GM19438 (cell line): ENCODE measurements around the gene IZUMO1.
A peak's percentile ranks its signal among the peaks of the same experiment; 100 is the strongest.
"Not testable (repeated sequence)": the region's sequence is repeated elsewhere in the genome, so short reads cannot be mapped to it uniquely, and the experiment has no call there.

Experiments used
- ATAC-seq: cut with Tn5 transposase; IDR thresholded peaks from one replicate; pipeline ENCODE4 v1.9.1; 2021; ENCODE audit warnings: low read depth; ENCODE audit not compliant: unreplicated experiment

IZUMO1 gene

DNA sequence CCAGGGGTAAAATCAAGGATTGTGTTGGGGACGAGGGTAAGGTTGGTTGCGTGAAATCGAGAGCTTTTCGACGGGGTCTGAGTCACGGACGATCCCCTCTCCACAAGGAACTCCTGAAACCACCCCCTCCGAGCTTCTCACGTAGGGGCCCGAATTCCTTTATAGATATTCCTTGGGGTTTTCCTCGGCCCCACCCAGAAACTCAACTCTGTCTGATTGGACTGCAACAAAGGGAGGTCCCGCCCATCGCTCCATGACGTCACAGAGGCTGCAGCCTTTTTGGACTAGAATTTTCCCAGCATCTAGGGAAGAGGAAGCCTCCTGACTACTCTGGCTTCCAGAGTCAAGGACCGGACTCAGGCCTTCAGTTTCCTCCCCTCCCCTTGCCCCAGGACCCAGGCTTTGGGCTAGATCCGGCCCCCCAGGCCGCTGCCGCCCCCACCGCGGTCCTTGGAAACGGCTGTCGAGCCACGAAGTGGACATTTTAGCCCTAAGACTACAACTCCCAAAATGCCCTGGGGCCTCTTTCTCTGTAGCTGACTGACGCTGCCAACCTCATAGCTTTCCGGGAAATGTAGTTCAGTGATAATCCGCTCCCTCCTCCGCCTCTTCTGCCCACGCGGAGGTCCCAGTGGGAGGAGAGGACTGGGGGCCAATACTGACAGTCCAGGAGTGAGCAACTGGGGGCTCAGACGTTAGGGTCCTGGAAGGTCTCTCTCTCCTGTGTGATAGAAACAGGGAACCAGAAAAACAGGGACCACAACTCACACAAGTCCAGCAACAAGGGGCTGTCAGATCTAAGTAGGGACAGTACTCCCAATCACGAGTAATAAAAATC is at the start of gene IZUMO1:
Gene IZUMO1 (minus strand): TSS at position 172 of the 838 bp plus-strand sequence. CDS start 1,050 bp downstream, outside the sequence.
- no peak for ATAC-seq

DNA sequence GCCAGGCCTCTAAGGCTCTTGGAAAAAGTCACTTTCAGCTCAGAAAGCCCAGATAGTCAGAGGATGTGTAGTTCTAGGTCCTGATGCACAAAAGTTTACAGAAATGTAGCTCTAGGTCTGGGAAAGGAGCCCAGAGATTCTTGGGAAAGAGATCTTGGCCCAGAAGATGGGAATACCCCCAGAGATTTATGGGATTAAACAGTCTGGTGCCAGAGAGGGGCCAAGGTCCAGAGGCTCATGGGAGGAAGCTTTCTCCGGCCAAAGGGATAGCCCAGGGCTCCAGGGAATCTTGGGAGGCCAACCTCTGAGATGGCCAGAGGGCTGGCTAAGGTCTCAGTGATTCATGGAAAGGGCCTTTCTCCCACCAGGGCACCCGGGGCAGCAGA is 49.0 kb upstream of the IZUMO1 start:
- no peak for ATAC-seq

DNA sequence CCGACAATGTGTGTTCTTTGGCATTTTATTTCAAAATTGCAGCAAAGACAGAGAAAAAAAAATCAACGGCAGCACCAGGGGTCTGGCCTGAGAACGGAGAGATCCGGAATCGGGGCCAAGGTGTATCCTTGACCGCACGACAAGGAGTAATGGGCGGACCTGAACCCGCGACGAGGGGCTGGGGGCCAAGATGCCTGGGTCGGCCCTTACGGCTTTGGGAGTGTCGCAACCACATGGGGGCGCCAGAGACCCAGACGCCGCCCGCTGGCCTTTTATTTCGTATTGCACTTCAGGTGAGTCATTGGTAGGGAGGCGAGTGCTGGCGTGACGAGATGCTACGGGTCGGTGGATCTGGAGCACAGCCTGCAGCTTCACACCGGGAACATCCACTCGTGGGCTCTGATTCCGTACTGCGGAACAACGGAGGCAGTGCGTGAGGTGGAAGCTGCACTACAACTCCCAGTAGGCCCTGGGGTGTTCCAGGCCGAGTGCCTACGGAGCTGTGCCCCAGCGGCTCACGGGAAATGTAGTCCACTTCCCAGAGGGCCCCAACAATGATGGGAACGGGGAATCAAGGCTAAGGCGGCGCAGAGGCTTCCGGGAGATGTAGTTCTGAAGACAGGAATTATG is 48.5 kb upstream of the IZUMO1 start:
- peak; percentile 81 for ATAC-seq

DNA sequence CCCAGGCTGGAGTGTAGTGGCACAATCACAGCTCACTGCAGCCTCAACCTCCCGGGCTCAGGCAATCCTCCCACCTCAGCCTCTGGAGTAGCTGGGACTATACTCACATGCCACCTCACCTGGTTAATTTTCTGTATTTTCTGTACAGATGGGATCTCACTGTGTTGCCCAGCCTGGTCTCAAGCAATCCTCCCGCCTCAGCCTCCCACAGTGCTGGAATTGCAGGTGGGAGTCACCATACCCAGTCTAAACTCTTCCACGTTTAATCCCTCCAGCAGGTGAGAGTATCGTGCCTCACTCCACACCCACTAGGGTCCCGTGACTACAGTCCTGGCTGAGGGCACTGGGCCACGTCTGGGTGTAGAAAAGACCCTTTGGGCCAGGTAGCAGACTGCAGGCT is 47.6 kb upstream of the IZUMO1 start:
- no peak for ATAC-seq

DNA sequence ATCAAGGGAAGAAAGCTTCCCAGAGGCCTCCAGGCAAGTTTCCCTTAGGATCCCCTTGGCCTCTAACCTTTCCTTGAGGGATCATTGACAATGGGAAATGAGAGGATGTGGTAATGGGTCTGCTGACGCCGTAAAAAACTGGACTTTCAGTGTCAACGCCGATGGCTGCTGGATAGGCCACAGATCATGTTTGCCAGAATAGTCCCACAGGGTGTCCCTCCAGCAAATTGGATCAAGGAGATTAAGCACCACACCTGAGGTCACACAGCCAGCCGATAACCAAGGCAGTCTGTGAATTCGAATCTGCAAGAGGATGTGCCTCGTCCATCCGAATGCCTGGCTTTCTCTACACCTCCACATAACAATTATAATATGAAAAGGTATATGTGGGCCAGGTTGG is 46.6 kb upstream of the IZUMO1 start:
- ATAC-seq, result no peak

DNA sequence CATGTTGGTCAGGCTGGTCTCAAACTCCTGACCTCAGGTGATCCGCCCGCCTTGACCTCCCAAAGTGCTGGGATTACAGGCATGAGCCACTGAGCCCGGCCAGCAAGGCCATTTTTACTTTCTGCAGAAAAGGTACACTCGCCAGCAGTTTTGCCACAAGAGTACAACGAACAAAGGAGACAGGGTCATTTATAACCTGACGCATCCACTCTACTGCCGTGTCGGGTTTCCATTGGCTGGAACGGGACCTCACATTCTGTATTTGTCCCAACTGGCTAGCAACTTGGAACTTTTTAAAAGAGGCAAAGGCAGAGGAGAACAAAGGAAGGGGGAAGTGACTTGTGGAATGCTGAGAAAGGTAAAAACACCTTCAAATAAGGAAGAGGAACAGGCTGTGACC is 40.6 kb upstream of the IZUMO1 start:
- not testable (repeated sequence) for ATAC-seq

DNA sequence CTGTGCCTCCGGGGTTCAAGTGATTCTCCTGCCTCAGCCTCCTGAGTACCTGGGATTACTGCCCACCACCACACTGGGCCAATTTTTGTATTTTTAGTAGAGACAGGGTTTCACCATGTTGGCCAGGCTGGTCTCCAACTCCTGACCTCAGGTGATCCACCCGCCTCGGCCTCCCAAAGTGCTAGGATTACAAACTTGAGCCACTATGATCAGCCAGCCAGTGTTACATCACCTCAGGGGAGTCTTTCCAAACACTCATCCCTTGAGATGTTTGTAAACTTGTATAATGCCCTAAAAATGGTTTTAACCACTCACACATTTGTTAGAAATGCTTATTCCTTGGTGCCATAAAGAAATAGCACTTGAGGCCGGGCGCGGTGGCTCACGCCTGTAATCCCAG is 39.7 kb upstream of the IZUMO1 start:
- not testable (repeated sequence) for ATAC-seq

DNA sequence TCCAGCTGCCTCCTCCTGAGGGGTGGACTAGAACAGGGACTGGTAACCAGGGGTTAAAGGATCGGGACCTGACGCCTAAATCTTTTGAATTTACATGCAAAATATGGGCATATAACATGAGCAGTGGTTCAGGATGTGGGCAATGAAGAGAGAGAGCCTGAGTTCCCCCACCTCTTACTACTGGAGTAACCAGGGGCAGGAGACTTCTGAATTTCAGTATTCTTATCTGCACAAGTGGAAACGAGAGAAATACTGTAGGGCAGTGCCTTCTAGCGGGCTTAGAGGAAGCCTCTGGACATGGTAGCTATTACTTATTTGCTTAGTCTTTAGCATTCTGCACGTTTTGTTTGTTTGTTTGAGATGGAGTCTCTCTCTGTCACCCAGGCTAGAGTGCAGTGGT is 37.8 kb upstream of the IZUMO1 start:
- no peak for ATAC-seq

DNA sequence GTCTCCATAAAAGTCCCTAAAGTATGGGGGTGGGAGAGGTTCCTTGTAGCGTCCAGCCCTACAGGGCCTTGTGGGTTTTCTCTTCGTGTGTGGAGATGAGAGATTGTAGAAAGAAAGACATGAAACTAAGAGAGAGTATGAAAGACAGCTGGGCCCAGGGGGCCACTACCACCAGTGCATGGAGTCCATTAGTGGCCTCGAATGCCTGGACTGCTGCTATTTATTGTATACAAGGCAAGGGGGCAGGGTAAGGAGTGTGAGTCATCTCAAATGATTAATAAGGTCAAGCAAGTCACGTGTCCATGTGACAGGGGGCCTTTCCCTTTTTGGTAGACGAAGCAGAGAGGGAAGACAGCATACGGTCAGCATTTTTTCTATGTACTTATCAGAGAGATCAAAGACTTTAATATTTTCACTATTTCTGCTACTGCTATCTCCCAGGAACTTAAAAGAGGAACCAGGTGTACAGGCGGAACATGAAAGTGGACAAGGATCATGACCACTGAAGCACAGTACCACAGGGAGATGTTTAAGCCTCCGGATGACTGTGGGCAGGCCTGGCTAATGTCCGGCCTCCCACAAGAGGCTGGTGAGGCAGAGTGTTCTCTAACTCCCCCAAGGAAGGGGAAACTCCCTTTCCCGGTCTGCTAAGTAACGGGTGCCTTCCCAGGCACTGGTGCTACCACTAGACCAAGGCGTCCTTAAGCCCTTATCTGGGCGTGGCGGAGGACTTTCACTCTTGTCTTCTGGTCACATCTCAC is 34.1 kb upstream of the IZUMO1 start:
- no peak for ATAC-seq

DNA sequence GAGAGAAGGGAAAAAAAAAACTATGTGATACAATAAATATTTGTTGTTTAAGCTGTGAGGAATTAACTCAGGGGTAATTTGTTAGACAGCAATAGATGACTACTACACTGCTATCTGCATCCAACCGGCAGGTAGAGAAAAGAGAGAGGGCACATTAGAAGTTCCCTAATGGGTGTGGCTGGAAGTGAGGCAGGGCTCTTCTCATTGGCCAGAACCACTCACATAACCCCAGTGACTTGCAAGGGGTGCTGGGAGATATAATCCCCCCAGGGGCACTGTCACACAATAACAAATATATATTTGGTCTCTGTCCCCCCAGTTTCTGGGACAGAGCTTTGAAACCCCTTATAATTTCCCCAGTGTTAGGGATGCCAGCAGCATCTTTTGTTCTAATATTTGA is 32.9 kb upstream of the IZUMO1 start:
- no peak for ATAC-seq

DNA sequence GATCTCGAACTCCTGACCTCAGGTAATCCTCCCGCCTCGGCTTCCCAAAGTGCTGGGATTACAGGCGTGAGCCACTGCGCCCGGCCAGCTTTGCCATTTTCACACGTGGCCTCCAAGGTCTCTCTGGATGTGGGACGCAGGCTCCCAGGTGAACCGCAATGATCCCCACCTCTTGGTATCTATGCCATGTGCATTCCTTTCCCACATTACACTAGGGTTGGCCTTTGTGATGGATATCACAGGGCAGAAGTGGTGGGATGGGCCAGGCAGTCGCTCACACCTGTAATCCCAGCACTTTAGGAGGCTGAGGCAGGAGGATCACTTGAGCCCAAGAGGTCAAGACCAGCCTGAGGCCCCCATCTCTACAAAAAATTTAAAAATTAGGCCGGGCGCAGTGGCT is 31.0 kb upstream of the IZUMO1 start:
- no peak for ATAC-seq

DNA sequence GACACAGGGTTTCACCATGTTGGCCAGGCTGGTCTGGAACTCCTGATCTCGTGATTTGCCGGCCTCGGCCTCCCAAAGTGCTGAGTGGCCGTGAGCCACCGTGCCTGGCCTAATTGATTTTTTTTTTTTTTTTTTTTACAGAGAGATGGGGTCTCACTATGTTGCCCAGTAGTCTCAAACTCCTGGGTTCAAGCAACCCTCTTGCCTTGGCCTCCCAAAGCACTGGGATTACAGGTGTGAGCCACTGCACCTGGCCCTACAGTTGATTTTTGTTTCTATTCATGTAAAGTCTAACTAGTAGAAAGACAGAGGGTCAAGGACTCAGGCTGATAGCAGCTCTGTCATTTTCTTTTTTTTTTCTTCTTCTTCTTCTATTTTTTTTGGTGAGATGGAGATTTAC is 30.4 kb upstream of the IZUMO1 start:
- ATAC-seq, result no peak

DNA sequence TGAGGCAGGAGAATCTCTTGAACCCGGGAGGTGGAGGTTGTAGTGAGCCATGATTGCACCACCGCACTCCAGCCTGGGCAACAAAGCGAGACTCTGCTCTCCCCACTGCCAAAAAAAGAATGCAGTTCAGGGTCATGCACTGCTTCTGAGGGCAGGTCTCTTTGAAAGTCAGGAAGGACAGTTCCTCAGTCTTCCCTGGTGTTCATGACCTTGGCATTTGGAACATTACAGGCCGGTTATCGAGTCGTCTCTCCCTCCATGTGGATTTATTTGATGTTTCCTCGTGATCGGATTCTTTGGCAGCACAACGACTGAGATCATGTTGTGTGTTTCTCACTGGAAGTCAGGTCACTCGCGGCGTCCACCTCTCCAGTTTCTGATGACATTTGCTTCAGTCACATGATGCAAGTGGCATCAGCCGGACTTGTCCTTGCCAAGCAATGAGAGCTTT is 25.8 kb upstream of the IZUMO1 start:
- ATAC-seq, result no peak

DNA sequence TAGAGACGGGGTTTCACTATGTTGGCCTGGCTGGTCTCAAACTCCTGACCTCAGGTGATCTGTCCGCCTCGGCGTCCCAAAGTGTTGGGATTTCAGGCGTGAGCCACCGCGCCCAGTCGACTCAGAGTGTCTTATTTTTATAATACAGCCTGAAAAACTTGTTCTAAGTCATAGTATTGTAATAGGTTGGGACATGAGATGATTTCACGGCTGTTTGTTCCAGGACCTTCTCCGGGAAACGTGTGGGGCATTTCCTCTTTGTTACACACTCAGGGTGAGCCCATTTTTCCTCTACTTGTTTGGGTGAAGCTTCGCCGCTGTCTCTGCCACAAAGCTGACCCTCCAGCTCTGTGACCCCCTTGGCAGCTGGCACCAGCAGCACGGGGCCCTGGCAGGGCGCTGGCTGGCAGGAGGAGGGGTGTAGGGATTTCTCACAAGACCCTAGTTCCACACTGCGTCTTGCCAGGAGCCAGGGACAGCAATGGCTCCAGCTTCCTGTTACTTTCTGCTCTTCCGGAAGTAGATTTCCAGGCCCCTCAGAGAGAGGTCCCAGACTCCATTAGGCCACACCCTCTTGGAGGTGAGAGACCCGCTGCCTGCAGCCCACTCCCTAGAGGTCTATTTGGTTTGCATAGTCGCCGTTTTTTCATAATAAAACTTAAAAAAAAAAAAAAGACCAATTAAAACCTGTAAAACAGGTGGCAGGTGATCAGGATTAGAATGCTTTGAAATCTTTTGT is 24.2 kb upstream of the IZUMO1 start:
- no peak for ATAC-seq

DNA sequence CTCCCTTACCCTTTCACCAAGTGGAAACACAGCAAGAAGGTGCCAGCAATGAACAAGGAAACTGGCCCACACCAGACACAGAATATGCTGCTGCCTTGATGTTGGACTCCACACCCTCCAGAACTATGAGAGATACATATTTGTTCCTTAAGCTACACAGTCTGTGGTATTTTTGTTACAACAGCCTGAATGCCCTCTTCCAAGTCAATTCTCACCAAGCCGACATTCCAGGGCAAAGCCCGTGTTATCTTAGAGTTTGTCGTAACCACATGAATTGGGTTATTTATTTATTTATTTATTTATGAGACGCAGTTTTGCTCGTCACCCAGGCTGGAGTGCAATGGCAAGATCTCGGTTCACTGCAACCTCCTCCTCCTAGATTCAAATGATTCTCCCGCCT is 23.6 kb upstream of the IZUMO1 start:
- no peak for ATAC-seq

DNA sequence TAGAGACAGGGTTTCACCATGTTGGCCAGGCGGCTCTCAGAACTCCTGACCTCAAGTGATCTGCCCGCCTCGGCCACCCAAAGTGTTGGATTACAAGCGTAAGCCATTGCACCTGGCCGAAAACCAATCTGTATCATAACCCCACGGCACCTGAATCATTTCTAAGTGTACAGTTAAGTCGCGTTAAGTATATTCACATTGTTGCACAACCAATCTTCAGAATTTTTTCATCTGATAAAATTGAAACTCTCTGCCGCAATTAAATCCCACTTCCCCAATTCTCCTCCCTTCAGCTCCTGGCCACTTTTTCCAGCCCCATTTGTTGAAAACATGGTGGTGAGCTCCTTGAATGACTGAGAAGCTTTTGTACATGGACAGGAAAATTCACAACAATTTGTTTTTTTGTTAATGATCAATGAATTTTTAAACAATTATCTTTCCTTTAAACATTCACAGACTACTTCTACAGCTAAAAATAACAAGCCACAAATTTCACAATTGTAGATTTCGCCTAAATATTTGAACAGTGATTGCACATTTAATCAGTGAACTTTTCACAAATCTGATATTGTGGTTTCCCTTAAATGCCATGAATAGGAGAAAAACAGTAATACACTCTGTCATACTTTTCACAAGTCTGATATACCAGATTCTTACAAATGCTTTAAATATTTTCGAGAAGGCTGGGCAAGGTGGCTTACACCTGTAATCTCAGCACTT is 22.4 kb upstream of the IZUMO1 start:
- ATAC-seq, result no peak

DNA sequence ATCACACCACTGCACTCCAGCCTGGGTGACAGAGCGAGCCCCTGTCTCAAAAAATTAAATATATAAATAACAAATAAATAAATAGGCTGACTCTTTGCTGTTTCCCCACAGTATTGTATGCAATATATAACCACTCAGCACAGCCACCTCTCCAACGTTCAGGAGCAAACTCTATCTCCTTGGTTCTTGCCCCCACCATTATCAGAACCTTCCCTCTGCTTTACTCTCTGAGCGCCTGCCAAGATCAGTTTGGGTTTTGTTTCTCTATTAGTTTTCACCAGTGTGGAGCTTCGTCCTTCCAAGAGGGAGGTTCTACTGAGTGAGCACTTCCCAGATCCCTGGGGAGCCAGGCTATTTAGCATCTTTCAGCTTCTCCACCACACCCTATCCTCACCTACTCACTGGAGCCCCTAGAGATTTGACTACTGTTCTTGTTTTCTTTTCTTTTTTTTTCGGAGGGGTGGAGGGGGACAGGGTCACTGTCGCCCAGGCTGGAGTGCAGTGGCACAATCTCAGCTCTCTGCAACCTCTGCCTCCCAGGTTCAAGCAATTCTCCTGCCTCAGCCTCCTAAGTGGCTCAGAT is 21.6 kb upstream of the IZUMO1 start:
- not testable (repeated sequence) for ATAC-seq

DNA sequence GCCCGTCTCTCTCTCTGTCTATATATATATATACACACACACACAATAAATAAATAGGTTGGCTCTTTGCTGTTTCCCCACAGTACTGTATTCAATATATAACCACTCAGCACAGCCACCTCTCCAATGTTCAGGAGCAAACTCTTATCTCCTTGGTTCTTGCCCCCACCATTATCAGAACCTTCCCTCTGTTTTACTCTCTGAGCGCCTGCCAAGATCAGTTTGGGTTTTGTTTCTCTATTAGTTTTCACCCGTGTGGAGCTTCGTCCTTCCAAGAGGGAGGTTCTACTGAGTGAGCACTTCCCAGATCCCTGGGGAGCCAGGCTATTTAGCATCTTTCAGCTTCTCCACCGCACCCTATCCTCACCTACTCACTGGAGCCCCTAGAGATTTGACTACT is 19.1 kb upstream of the IZUMO1 start:
- ATAC-seq, result not testable (repeated sequence)

DNA sequence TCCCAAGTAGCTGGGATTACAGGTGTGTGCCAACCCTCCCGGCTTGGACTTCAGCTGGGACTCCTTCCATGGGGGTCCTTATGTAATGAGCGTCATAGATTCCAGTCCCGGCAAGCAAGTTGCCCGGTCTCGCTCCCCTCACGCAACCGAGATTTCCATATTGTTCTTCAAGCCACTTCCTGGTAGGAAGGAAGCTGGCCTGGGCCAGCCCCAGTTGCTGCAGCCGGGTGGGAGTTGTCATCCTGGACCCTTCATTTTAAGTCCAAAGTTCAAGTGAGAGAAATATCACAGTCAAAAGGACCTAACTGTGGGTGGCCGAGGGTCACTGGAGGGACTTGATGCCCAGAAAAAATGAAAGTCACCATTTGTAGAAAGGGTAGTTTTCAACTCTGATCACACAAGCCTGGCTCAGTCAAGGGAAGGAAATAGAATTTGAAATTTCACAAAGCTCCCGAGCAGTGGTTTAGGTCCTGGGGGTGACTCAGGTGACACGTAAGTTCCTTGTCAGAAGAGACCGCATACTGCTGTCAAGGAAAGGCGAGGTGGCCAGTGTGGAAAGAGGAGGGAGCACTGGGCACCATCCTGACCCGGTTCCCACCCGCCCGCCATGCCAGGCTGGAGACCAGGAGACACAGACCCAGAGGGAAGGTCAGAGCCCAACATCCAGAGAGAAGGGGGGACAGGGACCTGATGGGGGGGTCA is 13.9 kb upstream of the IZUMO1 start:
- no peak for ATAC-seq
